ENCODE measurements around the gene GPANK1.
A peak's percentile ranks its signal among the peaks of the same experiment; 100 is the strongest.

DNA sequence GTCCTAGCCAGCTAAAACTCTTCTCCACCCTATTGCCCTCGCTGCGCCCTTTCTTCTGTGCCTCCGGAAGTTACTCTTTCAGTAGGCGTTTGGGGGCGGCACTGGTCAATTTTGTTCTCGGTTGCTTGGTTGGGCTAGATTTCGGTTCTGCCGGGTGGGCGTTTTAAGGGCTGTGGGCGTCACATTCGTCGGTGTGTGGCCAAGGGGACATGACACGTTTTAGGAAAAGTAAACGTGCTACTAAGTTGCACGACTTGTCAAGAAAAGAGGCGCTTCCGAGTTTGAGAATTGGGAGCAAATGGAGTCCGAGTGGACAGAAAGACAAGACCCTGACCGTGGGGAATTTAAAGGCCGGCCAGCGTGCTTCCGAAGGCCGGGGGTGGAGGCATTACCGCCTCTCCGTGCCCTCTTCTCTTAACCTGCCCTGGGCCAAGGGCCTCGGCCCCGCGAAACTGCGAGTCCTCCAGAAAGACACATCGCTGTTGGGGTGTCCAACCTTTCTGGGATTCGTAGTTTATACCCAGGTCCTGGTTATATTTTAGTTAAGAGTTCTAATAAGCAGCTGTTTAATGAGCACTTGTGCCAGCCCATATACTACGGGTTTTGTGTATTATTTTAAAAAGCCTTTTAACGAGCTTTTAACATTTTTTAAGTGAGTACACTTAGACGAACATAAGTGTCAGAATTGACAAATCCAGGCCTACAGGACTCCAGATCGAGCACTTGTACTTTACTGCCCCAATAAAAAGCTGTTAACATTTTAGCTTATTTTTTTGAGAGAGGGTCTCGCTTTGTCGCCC is 11.7 kb downstream of the GPANK1 start:
- TF ChIP-seq, protein P1, sequence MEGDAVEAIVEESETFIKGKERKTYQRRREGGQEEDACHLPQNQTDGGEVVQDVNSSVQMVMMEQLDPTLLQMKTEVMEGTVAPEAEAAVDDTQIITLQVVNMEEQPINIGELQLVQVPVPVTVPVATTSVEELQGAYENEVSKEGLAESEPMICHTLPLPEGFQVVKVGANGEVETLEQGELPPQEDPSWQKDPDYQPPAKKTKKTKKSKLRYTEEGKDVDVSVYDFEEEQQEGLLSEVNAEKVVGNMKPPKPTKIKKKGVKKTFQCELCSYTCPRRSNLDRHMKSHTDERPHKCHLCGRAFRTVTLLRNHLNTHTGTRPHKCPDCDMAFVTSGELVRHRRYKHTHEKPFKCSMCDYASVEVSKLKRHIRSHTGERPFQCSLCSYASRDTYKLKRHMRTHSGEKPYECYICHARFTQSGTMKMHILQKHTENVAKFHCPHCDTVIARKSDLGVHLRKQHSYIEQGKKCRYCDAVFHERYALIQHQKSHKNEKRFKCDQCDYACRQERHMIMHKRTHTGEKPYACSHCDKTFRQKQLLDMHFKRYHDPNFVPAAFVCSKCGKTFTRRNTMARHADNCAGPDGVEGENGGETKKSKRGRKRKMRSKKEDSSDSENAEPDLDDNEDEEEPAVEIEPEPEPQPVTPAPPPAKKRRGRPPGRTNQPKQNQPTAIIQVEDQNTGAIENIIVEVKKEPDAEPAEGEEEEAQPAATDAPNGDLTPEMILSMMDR (IDR thresholded peaks at IDR 0.05 in 4 of 5, conservative IDR thresholded peaks at IDR 0.05 in 1 of 5) = no peak
- TF ChIP-seq POLR2A (IDR thresholded peaks at IDR 0.05) = peak; percentile 55 to 78
